Loucy (cell line): ENCODE data around the gene SLC22A4.

ENCODE experiments used
- CTCF ChIP-seq: fragments of 200-600 bp; sonication (generic); conservative IDR thresholded peaks from 2 replicates; pipeline ENCODE4 v1.5.1; 2014; ENCODE audit warnings: mild to moderate bottlenecking, antibody characterized with exemption, low read length
- EZH2phosphoT487 ChIP-seq: fragments of 200-600 bp; IDR thresholded peaks from 2 replicates; pipeline ENCODE4 v1.6.1; 2018; ENCODE audit warnings: antibody characterized with exemption, mild to moderate bottlenecking, moderate library complexity, borderline replicate concordance

DNA sequence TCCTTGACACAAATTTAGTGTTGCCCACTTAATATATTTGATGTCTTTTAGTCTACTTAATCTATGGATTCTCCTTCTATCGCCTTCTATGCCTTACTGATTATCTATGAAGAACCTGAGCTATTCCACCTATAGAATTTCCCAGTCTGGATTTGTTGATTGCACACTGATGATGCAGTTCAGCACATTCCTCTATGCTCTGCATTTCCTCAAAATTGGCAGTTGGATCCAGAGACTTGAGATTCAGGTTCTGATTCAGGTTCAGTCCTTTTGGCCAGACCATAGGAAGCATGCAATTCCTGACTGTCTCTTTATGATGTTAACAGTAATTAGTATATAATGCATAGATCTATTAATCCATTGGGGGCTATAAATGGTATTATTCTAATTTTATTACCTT is 89.1 kb downstream of the SLC22A4 start:
- TF ChIP-seq CTCF (no peak), EZH2phosphoT487 (no peak)
